ENCODE measurements around the gene FAM13C.

The FAM13C gene

DNA sequence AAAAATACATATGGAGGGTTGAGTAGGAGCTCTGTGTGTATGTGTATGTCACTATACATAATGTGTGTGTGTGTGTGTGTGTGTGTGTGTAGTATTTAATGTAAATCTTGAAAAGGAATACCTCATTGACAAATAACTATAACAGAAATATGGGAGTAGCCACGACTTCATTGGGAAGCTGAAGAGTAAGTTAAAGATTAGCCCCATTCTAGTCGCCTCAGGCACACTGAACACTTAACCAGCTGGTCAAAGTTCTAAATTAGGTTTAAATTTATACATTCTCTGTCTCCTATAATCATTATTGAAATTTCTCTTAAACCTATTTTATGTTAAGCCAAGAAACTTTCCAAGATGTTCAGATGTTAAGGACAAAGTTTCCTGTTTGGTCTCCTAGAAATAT is 45.3 kb downstream of the FAM13C start:
- DNase-seq (no peak), ATAC-seq (no peak)
- no peaks in the 10 kb centered on the region for H3K4me1 Mint-ChIP-seq
- H3K27me3 Mint-ChIP-seq, result no peaks in the 10 kb centered on the region
- no peaks in the 10 kb centered on the region for H3K36me3 Mint-ChIP-seq (ENCODE audit: low read depth)
- H3K9me3 Mint-ChIP-seq, result peaks cover 4% of the 10 kb centered on the region
- H3K4me3 Mint-ChIP-seq, result no peak overlapping the region
- no peak overlapping the region for H3K27ac Mint-ChIP-seq

DNA sequence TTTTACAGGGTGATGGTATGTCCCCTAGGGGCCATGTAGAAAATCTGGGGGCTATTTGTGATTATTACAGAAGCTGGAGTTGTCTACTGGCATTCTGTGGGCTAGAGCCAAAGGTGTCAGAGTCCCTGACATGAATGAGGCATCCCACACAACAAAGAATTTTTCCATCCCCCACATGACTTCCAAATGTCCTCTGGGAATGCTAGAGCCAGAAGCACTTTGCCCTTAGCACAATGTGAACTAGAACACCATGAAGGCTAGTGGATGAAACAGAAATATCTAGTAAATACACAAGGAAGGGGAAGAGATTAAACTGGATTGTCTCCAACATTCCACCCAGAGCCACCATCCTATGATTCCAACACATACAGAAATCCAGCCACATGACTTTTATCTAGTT is 46.9 kb downstream of the FAM13C start:
- Mint-ChIP-seq H3K4me3 (no peak overlapping the region), H3K27me3 (no peaks in the 10 kb centered on the region), H3K36me3 (ENCODE audit: low read depth) (no peaks in the 10 kb centered on the region), H3K4me1 (no peaks in the 10 kb centered on the region), H3K9me3 (no peaks in the 10 kb centered on the region), H3K27ac (no peak overlapping the region)
- ATAC-seq, result no peak
- no peak for DNase-seq

DNA sequence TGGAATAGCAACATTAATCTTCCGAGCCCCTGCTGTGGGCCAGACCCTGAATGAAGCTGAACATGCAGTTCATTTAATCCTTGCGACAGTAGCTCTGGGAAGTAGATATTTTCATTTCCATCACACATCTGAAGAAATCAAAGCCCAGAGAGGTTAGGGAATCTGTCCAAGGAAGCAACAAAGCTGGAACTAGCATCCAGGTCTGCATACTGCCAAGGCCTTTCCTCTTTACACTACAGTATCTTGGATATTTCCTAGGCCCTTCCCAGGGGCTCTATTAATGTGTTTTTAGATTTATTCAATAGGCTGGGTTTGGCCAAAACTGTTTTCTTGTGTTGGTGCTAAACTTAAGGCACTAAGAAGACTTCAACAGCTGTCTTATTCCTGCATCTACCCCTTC is 48.1 kb downstream of the FAM13C start:
- no peak overlapping the region for H3K27ac Mint-ChIP-seq
- H3K27me3 Mint-ChIP-seq, result no peaks in the 10 kb centered on the region
- ATAC-seq (no peak), DNase-seq (no peak)
- no peaks in the 10 kb centered on the region for H3K9me3 Mint-ChIP-seq
- no peaks in the 10 kb centered on the region for H3K4me1 Mint-ChIP-seq
- no peaks in the 10 kb centered on the region for H3K36me3 Mint-ChIP-seq (ENCODE audit: low read depth)
- H3K4me3 Mint-ChIP-seq, result no peak overlapping the region

DNA sequence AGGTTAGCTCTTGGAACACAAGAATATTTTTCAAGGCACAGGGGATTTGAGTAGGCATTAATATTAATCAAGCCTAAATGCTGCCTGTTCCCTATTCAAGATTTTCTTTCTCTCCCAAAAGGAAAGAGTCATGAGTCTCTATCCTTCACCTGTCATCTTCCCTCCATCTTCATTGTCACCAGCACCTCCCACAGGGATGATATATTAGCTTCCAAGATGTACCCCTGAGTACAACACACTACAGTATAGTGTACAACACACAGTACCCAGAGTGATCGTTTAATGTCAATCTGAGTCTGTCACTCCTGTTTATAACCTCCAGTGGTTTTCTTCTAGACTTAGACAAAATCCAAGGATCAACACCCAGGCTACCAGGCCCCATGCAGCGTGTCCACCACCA is 50.1 kb downstream of the FAM13C start:
- DNase-seq (no peak), ATAC-seq (no peak)
- Mint-ChIP-seq H3K9me3 (no peaks in the 10 kb centered on the region), H3K4me3 (no peak overlapping the region), H3K36me3 (ENCODE audit: low read depth) (no peaks in the 10 kb centered on the region), H3K4me1 (no peaks in the 10 kb centered on the region), H3K27ac (no peak overlapping the region), H3K27me3 (no peaks in the 10 kb centered on the region)

DNA sequence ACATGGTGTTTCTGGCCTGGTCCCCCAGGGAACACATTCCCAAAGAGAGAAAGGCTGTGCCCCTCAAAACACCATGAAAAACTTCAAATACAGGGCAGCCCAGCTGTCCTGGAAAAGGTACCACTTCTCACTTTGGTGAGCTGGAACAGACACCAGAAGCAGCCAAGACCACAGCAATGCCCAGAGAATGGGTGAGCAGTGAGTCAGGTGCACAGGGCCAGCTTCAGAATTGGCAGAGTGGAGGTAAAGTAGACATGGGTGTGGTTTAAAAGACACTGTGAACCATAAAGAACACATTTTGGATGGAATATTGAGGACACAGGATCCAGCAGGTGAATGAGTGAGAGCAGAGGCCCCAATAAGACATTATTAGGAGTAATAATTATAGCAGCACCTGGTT is 51.3 kb downstream of the FAM13C start:
- Mint-ChIP-seq H3K36me3 (ENCODE audit: low read depth) (no peaks in the 10 kb centered on the region), H3K4me3 (no peak overlapping the region), H3K27ac (no peak overlapping the region), H3K9me3 (no peaks in the 10 kb centered on the region), H3K4me1 (no peaks in the 10 kb centered on the region), H3K27me3 (no peaks in the 10 kb centered on the region)
- DNase-seq, result no peak
- ATAC-seq, result no peak

DNA sequence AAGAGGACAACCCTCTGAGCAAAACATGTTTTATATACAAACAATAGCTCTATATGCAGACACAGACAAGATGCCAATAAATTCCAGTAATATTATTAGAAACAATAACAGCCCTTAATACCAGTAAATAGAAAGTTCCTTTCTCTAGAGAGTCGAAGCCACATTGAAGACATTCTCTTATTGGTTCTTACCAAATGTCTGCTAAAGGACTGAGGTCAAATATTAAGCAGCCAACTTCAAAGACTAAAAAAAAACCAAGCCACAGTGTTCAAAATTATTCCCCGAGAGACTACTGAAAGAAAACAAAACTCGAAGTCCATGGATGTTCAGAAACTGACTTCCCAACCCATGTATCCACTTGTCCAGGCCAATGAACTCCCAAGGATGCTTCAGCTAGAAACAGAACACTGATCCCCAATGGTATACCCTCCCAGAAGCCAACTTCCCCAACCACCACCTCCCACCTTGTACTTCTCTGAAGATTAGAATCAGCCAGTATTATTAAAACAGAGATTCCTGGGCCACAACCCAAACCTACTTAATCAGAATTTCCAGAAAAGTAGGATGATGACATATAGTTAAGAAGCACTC is 51.9 kb downstream of the FAM13C start:
- Mint-ChIP-seq H3K9me3 (no peaks in the 10 kb centered on the region), H3K36me3 (ENCODE audit: low read depth) (no peaks in the 10 kb centered on the region), H3K27ac (no peak overlapping the region), H3K27me3 (no peaks in the 10 kb centered on the region), H3K4me3 (no peak overlapping the region), H3K4me1 (no peaks in the 10 kb centered on the region)
- ATAC-seq (no peak), DNase-seq (no peak)

DNA sequence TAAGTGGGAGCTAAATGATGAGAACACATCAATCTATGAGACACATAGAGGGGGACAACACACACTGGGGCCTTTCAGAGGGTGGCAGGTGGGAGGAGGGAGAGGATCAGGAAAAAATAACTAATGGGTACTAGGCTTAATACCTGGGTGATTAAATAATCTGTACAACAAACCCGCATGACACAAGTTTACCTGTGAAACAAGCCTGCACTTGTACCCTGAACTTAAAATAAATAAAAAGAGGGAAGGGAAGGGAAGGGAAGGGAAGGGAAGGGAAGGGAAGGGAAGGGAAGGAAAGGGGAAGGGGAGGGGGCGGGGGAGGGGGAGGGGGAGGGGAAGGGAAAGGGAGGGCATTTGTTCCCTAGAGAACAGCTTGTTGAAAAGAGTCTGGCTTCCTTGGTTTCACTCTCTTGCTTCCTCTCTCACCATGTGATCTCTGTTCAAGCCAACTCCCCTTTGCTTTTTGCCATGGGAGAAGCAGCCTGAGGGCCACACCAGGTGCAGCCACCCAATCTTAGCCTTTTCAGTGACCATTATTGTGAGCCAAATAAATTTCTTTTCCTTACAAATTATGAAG is 57.7 kb downstream of the FAM13C start:
- H3K4me1 Mint-ChIP-seq, result no peaks in the 10 kb centered on the region
- no peak overlapping the region for H3K4me3 Mint-ChIP-seq
- no peaks in the 10 kb centered on the region for H3K27me3 Mint-ChIP-seq
- H3K27ac Mint-ChIP-seq, result no peak overlapping the region
- no peaks in the 10 kb centered on the region for H3K9me3 Mint-ChIP-seq
- no peaks in the 10 kb centered on the region for H3K36me3 Mint-ChIP-seq (ENCODE audit: low read depth)
- ATAC-seq (no peak), DNase-seq (no peak)

DNA sequence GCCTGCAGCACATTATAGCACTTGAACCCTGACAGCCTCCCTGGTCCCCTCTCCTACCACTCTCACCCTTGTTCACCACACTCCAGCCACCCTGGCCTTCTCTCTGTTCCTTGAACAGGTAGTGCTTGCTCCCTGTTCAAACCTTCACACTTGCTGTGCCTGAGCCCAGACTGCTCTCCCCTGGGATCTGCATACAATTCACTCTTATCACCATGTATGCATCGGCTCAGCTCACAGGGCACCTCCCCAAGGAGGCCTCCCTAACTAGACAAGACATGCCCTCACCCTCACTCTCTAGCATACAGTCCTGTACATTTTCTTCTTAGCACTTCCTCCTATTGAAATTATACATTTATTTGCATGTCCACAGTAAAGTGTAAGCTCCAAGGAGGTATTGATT is 59.3 kb downstream of the FAM13C start:
- ATAC-seq (no peak), DNase-seq (no peak)
- no peaks in the 10 kb centered on the region for H3K4me1 Mint-ChIP-seq
- H3K27me3 Mint-ChIP-seq, result no peaks in the 10 kb centered on the region
- H3K9me3 Mint-ChIP-seq, result no peaks in the 10 kb centered on the region
- no peak overlapping the region for H3K4me3 Mint-ChIP-seq
- H3K27ac Mint-ChIP-seq, result no peak overlapping the region
- H3K36me3 Mint-ChIP-seq (ENCODE audit: low read depth), result no peaks in the 10 kb centered on the region

DNA sequence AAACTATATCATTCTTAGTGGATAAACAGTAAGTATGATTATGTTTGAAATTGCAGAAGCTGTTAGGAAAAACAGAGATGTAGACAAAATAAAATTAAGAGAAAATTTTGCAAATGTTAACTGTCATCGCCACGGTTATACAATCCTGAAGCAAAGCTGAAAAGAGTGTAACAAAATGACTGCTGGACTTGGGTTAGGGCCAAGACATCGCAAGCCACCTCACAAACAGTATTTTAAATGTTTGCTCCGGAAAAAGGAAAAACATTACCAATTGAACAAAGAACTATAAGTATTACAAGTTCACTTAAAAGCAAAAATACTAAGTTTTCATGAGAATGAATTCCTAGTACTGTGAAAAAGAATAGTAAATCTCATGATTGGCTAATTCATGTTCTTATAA is 60.0 kb downstream of the FAM13C start:
- ATAC-seq (no peak), DNase-seq (no peak)
- no peaks in the 10 kb centered on the region for H3K4me1 Mint-ChIP-seq
- no peaks in the 10 kb centered on the region for H3K27me3 Mint-ChIP-seq
- H3K36me3 Mint-ChIP-seq (ENCODE audit: low read depth), result no peaks in the 10 kb centered on the region
- no peak overlapping the region for H3K27ac Mint-ChIP-seq
- no peaks in the 10 kb centered on the region for H3K9me3 Mint-ChIP-seq
- no peak overlapping the region for H3K4me3 Mint-ChIP-seq

DNA sequence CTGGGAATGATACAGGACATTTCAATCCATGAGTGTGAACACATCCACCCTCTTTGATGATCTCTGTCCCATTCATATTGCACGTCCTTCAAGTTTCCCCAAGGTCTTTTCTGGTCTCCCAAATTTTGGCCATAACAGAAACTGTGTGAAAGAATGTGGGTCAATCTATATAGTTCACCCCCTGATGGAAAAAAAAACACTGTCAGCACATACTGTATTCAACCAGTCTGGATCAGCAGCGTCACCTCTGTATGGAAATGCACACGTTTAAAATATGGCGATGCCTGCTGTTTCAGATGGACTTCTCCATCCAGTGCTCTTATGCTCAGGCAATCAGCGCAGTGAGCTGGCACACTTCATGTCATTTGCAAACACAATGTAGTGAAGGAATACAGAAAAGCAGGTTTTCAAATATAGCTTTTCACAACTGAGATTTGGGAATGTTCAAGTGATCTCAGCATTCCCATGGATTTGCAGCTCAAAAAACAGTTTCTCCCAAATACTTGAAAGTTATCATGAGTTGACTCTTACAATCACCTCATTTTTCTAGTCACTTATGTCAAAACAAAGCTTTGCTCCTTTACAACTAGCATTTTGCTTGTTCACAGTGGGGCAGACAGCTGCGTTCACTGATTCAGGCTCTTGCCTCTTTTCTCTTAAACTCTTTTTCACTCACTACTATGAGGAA is 61.1 kb downstream of the FAM13C start:
- Mint-ChIP-seq H3K4me1 (no peaks in the 10 kb centered on the region), H3K9me3 (no peaks in the 10 kb centered on the region), H3K4me3 (no peak overlapping the region), H3K27ac (no peak overlapping the region), H3K27me3 (no peaks in the 10 kb centered on the region), H3K36me3 (ENCODE audit: low read depth) (no peaks in the 10 kb centered on the region)
- DNase-seq (no peak), ATAC-seq (no peak)

DNA sequence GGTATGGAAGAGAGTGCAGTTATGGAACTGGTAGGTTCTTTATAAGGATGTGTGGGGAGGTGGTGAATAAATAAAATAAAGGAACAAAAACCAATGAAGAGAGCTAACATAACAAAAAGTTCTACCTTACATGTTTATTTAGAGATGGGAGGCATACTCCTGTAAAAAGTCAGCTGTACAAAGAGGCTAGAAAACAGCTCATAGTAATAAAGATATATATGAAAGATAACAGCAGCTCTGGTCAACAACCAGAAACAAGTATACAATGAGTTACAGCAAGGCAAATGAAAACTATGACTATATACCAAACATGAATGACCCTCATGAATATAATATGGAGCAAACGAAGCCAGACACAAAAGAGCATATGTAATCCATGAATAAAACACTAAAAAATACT is 62.0 kb downstream of the FAM13C start:
- Mint-ChIP-seq H3K27me3 (no peaks in the 10 kb centered on the region), H3K4me1 (no peaks in the 10 kb centered on the region), H3K27ac (no peak overlapping the region), H3K36me3 (ENCODE audit: low read depth) (no peaks in the 10 kb centered on the region), H3K9me3 (no peaks in the 10 kb centered on the region), H3K4me3 (no peak overlapping the region)
- no peak for DNase-seq
- no peak for ATAC-seq

DNA sequence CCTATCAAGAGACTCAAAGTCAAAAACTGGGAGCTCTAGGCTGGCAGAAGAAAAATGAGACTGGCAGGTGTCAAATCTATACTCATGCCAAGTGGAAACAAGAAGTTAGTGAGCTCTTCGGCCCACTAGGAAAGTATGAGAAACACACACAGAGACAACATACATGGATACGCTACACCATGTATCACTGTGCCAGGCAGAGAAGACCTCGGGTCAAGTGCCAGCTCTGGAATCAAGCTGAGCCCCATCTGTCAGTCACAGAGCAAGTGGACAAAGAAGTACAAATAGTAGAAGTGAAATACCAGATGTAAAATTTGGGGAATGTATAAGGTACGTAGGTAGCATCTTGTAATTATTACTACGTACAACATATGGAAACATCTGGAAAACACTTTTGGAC is 62.4 kb downstream of the FAM13C start:
- DNase-seq, result no peak
- ATAC-seq, result no peak
- Mint-ChIP-seq H3K27me3 (no peaks in the 10 kb centered on the region), H3K9me3 (no peaks in the 10 kb centered on the region), H3K27ac (no peak overlapping the region), H3K4me1 (no peaks in the 10 kb centered on the region), H3K36me3 (ENCODE audit: low read depth) (no peaks in the 10 kb centered on the region), H3K4me3 (no peak overlapping the region)

DNA sequence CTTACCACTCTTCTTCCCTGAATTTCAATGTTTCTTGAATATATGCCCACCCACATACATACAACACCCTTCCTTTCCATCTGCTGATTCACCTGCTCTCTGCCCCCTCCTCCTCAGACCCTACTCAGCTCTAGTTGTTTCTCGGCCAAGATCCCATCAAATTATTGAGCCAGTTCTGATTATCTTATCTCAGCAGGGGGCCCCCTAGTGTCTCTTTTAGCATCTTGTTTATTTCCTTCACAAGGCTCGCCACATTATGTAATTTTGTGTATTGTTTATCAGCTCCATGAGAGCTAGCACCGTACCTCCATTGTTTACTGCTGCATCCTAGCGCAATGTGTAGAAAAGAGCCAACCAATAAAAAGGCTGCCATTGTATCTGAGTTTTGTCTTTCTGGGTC is 71.9 kb downstream of the FAM13C start:
- DNase-seq (no peak), ATAC-seq (no peak)
- Mint-ChIP-seq H3K4me3 (no peak overlapping the region), H3K4me1 (no peaks in the 10 kb centered on the region), H3K9me3 (no peaks in the 10 kb centered on the region), H3K27me3 (no peaks in the 10 kb centered on the region), H3K27ac (no peak overlapping the region), H3K36me3 (ENCODE audit: low read depth) (no peaks in the 10 kb centered on the region)

DNA sequence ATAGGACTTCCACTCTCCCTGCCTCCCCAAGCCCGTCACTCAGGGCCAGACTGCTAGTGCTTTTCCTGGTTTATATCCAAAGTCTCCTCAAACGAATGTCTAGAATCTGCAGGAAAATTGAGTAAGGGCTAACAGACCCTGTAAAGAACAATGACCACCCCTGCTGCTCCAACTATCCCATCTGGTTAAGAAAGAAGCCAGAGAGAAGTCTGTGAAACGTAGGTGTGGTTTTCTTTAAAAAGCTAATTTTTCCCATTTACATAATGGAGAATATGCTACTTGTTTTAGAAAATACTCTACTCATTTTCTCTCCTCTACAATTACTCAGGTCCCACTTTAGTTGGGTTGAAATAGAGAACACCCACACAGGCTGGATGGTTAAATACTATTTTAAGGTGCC is 72.5 kb downstream of the FAM13C start:
- Mint-ChIP-seq H3K36me3 (ENCODE audit: low read depth) (no peaks in the 10 kb centered on the region), H3K4me3 (no peak overlapping the region), H3K27me3 (no peaks in the 10 kb centered on the region), H3K4me1 (no peaks in the 10 kb centered on the region), H3K9me3 (no peaks in the 10 kb centered on the region), H3K27ac (no peak overlapping the region)
- ATAC-seq (no peak), DNase-seq (no peak)

DNA sequence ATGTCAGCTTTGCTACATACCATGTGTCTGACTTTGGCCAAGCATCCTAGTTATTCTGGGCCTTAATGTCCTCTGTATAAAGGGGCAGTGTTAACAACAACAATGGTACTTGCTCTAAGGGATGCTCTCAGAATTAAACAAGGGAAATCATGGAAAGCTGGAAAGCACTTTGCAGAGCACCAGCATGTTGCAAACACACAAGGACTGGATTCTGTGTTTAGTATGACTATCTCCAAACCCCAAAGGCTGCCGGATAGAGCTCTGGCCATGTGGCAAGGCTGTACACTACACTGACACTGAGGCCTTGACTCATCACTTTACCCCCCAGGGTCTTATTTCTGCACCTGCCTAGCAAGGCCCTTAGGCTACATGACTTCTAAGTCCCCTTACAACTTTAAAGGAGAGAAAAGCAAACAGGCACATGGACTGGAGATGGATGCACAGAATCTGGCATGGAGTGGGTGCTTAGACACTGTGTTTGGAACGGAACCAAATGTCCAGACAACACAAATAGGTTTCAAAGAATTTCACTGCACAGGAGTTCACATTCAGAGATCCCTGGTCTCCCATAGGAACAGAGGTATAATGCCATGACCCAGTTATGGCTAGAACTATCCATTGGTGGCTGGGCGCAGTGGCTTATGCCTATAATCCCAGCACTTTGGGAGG is 74.6 kb downstream of the FAM13C start:
- no peaks in the 10 kb centered on the region for H3K4me1 Mint-ChIP-seq
- no peak overlapping the region for H3K4me3 Mint-ChIP-seq
- no peaks in the 10 kb centered on the region for H3K9me3 Mint-ChIP-seq
- no peak for ATAC-seq
- no peak for DNase-seq
- H3K27me3 Mint-ChIP-seq, result no peaks in the 10 kb centered on the region
- H3K27ac Mint-ChIP-seq, result no peak overlapping the region
- no peaks in the 10 kb centered on the region for H3K36me3 Mint-ChIP-seq (ENCODE audit: low read depth)

Data from activated naive CD8-positive, alpha-beta T cell treated with anti-CD3 and anti-CD28 coated beads, Interleukin-2, amount 50 U/mL, for 24 hours (primary cell).